MCF 10A (cell line): ENCODE data around the gene SIGLEC10. TPM values are rescaled to one million over a fixed set of nuclear protein-coding genes. Genes with fewer than 3 reads are reported as not detected.

Experiments used
- BruUV-seq: library from RNA; stranded (reverse); fragments of 400-500 nt; replicated peaks from 2 replicates; lab custom pipeline; 2021; lab: Mats Ljungman, UMichigan
- CTCF ChIA-PET: fragments of 300-600 bp; sonication (Branson Sonifier 250); formaldehyde crosslinking; extraction: SDS; loops from one replicate; lab custom pipeline; 2021; ENCODE audit warnings: antibody characterized with exemption, inconsistent platforms; lab: Yijun Ruan, JAX
- POLR2A ChIA-PET: fragments of 300-600, 350-650 bp; sonication (Branson Sonifier 250); formaldehyde crosslinking; extraction: SDS; loops from one replicate; lab custom pipeline; 2020; ENCODE audit warnings: antibody characterized with exemption, inconsistent platforms; lab: Yijun Ruan, JAX
- DNase-seq: peaks from one replicate; pipeline ENCODE4 v3.0.0-alpha.2; 2018; ENCODE audit not compliant: unreplicated experiment
- H3K27ac Mint-ChIP-seq: one replicate; pipeline ENCODE4 v1.8.0; 2022; ENCODE audit warnings: mild to moderate bottlenecking, low read depth, mixed read lengths; ENCODE audit not compliant: unreplicated experiment
- H3K27me3 Mint-ChIP-seq: one replicate; pipeline ENCODE4 v1.8.0; 2022; ENCODE audit warnings: mixed read lengths; ENCODE audit not compliant: insufficient read depth, unreplicated experiment
- H3K36me3 Mint-ChIP-seq: one replicate; pipeline ENCODE4 v1.8.0; 2022; ENCODE audit warnings: mild to moderate bottlenecking, moderate library complexity, mixed read lengths; ENCODE audit not compliant: insufficient read depth, unreplicated experiment
- H3K4me1 Mint-ChIP-seq: one replicate; pipeline ENCODE4 v1.8.0; 2022; ENCODE audit warnings: mixed read lengths; ENCODE audit not compliant: insufficient read depth, unreplicated experiment
- H3K4me3 Mint-ChIP-seq: one replicate; pipeline ENCODE4 v1.8.0; 2022; ENCODE audit warnings: mild to moderate bottlenecking, moderate library complexity, mixed read lengths; ENCODE audit not compliant: unreplicated experiment
- H3K9me3 Mint-ChIP-seq: one replicate; pipeline ENCODE4 v1.8.0; 2022; ENCODE audit warnings: mixed read lengths; ENCODE audit not compliant: unreplicated experiment
- intact Hi-C: fragments of 100-400 bp; cut with micrococcal nuclease; formaldehyde crosslinking; loops from 2 replicates; pipeline ENCODE4 v1.14.1; 2022
- total RNA-seq: library from RNA; stranded (reverse); gene quantifications from 2 replicates; pipeline ENCODE4 v1.2.3, GENCODE V29; 2022
- TF ChIP-seq, protein P1 (sequence below): fragments of 200-600 bp; IDR thresholded peaks from one replicate; pipeline ENCODE4 v1.8.0; 2022; ENCODE audit warnings: antibody characterized with exemption, mild to moderate bottlenecking; ENCODE audit not compliant: unreplicated experiment

Gene SIGLEC10
- total RNA-seq, 1 experiment from 2014 or later: not detected

DNA sequence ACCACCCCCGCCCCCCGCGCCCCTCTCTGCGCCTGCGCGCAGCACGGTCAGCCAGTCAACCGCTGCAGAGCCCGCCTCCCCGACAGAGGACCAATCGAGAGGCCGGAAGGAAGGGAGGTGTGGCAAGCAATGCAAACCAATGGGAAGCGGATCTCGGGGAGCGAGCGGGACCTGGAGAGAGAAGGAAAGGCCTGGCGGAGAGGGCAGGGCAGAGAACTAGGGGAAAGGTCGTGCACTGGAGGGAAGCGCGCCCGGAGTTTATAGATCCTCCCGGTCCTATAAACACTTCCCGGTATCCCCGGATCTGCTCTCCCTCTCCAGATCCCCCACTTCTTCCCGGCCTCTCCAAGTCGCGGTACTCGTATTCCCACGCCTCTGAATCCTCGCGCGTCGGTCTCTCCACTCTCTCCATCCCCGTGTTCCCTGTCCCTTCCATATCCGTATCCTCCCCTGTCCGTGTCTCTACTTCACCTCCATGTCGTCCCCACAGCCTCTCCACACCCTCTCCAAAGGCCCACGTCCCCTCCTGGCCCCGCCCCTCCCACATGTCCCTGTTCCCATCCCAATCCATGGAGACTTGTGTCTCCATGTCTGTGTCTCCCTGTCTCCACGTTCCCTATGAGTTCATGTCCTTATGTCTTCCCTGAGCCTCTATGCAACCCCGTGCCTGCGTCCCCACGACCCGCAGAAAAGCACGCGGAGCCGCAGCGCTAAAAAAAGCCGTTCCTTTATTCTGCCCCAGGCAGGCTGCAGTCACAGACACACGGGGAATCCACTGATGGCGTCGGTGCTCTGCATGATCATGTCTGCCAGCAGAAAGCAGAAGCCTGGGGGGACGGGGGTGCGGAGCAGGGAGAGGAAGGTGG is 50.8 kb downstream of the SIGLEC10 start:
- peaks cover 28% of the 10 kb centered on the region for H3K4me1 Mint-ChIP-seq
- TF ChIP-seq, protein P1, sequence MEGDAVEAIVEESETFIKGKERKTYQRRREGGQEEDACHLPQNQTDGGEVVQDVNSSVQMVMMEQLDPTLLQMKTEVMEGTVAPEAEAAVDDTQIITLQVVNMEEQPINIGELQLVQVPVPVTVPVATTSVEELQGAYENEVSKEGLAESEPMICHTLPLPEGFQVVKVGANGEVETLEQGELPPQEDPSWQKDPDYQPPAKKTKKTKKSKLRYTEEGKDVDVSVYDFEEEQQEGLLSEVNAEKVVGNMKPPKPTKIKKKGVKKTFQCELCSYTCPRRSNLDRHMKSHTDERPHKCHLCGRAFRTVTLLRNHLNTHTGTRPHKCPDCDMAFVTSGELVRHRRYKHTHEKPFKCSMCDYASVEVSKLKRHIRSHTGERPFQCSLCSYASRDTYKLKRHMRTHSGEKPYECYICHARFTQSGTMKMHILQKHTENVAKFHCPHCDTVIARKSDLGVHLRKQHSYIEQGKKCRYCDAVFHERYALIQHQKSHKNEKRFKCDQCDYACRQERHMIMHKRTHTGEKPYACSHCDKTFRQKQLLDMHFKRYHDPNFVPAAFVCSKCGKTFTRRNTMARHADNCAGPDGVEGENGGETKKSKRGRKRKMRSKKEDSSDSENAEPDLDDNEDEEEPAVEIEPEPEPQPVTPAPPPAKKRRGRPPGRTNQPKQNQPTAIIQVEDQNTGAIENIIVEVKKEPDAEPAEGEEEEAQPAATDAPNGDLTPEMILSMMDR: no peak
- peak overlapping the region; percentile 90 for H3K27ac Mint-ChIP-seq
- peaks cover 6% of the 10 kb centered on the region for H3K36me3 Mint-ChIP-seq
- BruUV-seq: no TSS peak
- peak; percentile 99 for DNase-seq
- CTCF ChIA-PET: interaction anchor here (0.9 to 2.3 kb wide), 3 partner anchors 22 to 342 kb away, joined by 3 to 18 read pairs (median 5); no protein-coding TSS in a partner anchor
- peak overlapping the region; percentile 96 for H3K4me3 Mint-ChIP-seq
- no peaks in the 10 kb centered on the region for H3K27me3 Mint-ChIP-seq
- intact Hi-C loops: loop anchor here (1.0 kb wide), 2 partner anchors 27 to 28 kb away; no protein-coding TSS in a partner anchor
- POLR2A ChIA-PET: interaction anchor here (0.6 to 1.8 kb wide), 9 partner anchors 8 to 1170 kb away, joined by 3 to 20 read pairs (median 6); no protein-coding TSS in a partner anchor
- no peaks in the 10 kb centered on the region for H3K9me3 Mint-ChIP-seq

DNA sequence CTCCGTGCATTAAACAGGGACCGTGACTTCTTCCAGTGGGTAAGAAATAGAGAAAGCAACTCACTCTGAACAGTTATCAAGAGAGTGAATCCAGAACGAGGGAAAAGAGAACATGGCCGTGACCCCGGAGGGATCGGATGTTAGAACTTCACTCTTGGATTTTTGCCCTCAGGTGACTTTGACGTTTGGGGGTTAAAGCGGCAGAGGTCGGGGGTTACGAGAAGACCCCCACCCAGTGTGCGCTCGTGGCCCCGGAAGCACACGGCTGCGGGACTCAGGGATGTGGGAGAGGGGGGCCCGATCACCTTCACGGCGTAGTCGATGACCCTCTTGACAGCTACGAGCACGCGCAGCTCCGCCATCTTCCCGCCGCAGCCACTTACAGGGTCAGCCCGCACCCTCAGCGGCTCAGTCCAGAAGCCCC is 51.5 kb downstream of the SIGLEC10 start, which contains the start of gene ETFB:
TSS of gene ETFB (minus strand) at position 424 of the 424 bp plus-strand sequence. CDS start at position 362, 62 bp downstream.
- peak within 1 kb of the TSS; percentile 90 for H3K27ac Mint-ChIP-seq
- no peaks in the 10 kb centered on the region for H3K27me3 Mint-ChIP-seq
- TSS peak; percentile 76 for BruUV-seq
- H3K4me3 Mint-ChIP-seq: peak within 1 kb of the TSS; percentile 96
- CTCF ChIA-PET: interaction anchor here (0.6 to 2.3 kb wide), 6 partner anchors 21 to 746 kb away, joined by 3 to 18 read pairs (median 4); no protein-coding TSS in a partner anchor
- POLR2A ChIA-PET: interaction anchor here (0.5 to 1.3 kb wide), 7 partner anchors 9 to 292 kb away, joined by 3 to 11 read pairs (median 4); no protein-coding TSS in a partner anchor
- TF ChIP-seq, protein P1: no peak
- intact Hi-C loops: loop anchor here (1.0 kb wide), 1 partner anchor 27 kb away; no protein-coding TSS in a partner anchor
- H3K36me3 Mint-ChIP-seq: peaks cover 6% of the 10 kb centered on the region
- H3K4me1 Mint-ChIP-seq: peaks cover 28% of the 10 kb centered on the region
- DNase-seq: no peak
- no peaks in the 10 kb centered on the region for H3K9me3 Mint-ChIP-seq

DNA sequence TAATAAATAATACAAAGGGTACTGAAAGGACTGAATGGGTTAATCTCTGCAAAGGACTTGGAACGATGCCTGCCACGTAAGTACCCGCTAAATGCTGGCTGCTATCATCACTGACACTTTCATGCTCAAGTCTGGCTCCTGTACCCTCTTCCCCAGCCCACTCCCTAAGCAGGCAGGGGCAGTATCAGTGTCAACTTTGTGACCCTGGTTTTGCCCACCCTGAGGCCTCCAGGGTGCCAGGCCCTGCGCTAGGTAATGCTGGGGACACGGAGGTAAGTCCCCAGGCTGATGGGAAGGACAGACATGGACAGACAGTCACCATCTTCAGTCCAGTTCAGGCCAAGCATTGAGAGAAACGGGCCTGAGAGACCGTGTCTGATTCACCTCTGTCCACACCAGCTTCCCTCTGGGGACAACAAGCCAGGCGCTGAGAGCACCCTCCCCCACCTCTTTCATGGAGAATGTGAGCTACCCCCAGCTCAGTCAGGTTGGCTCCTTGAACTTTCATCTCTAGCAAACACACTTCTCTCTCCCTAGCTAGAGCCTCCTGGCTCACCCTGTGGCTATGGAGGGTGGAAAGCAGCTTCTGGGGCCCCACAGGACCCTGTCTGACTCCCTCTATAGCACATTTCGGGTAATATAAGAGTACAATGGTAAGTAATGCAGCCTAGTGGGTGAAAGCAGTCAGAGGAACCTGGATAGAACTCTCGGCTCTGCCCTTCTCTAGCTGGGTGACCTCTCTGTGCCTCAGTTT is 52.1 kb downstream of the SIGLEC10 start:
- TF ChIP-seq, protein P1: no peak
- BruUV-seq: no TSS peak
- H3K9me3 Mint-ChIP-seq: no peaks in the 10 kb centered on the region
- peak overlapping the region; percentile 96 for H3K4me3 Mint-ChIP-seq
- CTCF ChIA-PET: interaction anchor here (0.5 to 2.3 kb wide), 7 partner anchors 20 to 747 kb away, joined by 3 to 18 read pairs (median 3); no protein-coding TSS in a partner anchor
- peaks cover 28% of the 10 kb centered on the region for H3K4me1 Mint-ChIP-seq
- no peaks in the 10 kb centered on the region for H3K27me3 Mint-ChIP-seq
- POLR2A ChIA-PET: interaction anchor here (0.5 to 1.3 kb wide), 7 partner anchors 9 to 292 kb away, joined by 3 to 11 read pairs (median 4); no protein-coding TSS in a partner anchor
- peak overlapping the region; percentile 90 for H3K27ac Mint-ChIP-seq
- H3K36me3 Mint-ChIP-seq: peaks cover 6% of the 10 kb centered on the region
- intact Hi-C loops: no loop called here
- DNase-seq: peak; percentile 54
